SK-N-SH treated with all-trans-retinoic acid at 6 μM for 48 hours (cell line): ENCODE measurements around the gene PSMB5.

Experiments
- ISL1 ChIP-seq: fragments of 250-450 bp; sonication (Bioruptor Pico); IDR thresholded peaks from 2 replicates; pipeline ENCODE4 v2.1.2; 2022; ENCODE audit warnings: mild to moderate bottlenecking, moderate library complexity
- PPARA ChIP-seq: fragments of 250-450 bp; sonication (Bioruptor Pico); IDR thresholded peaks from 2 replicates; pipeline ENCODE4 v1.5.0; 2020; ENCODE audit warnings: mild to moderate bottlenecking, borderline replicate concordance
- RARB ChIP-seq: fragments of 250-450 bp; sonication (Bioruptor Pico); IDR thresholded peaks from 2 replicates; pipeline ENCODE4 v1.8.0; 2021; ENCODE audit warnings: mild to moderate bottlenecking, moderate library complexity
- SNAI2 ChIP-seq: fragments of 250-450 bp; sonication (Bioruptor Pico); IDR thresholded peaks from 2 replicates; pipeline ENCODE4 v1.5.0; 2020; ENCODE audit warnings: mild to moderate bottlenecking, moderate library complexity
- TOX ChIP-seq: fragments of 250-450 bp; sonication (Bioruptor Pico); IDR thresholded peaks from 2 replicates; pipeline ENCODE4 v1.8.0; 2021; ENCODE audit warnings: mild to moderate bottlenecking, moderate library complexity, borderline replicate concordance
- ZC3H10 ChIP-seq: fragments of 250-450 bp; sonication (Bioruptor Pico); IDR thresholded peaks from 2 replicates; pipeline ENCODE4 v1.5.1; 2021; ENCODE audit warnings: mild to moderate bottlenecking, moderate library complexity
- ZNF565 ChIP-seq: fragments of 450-650 bp; formaldehyde crosslinking; conservative IDR thresholded peaks from 2 replicates; pipeline ENCODE4 v1.5.0; 2020; ENCODE audit warnings: low read depth, mild to moderate bottlenecking, moderate library complexity
- ZNF8 ChIP-seq: fragments of 450-650 bp; formaldehyde crosslinking; IDR thresholded peaks from 2 replicates; pipeline ENCODE4 v1.5.0; 2020; ENCODE audit warnings: mild to moderate bottlenecking, moderate library complexity
- TF ChIP-seq, protein P1 (sequence below): fragments of 250-450 bp; sonication (Bioruptor Pico); IDR thresholded peaks from 2 replicates; pipeline ENCODE4 v1.8.0; 2020; ENCODE audit warnings: mild to moderate bottlenecking, moderate library complexity, borderline replicate concordance
- TF ChIP-seq, protein P2 (sequence below): fragments of 250-450 bp; sonication (Bioruptor Pico); IDR thresholded peaks from 2 replicates; pipeline ENCODE4 v1.5.1; 2020; ENCODE audit warnings: low read depth, mild to moderate bottlenecking, moderate library complexity
- TF ChIP-seq, protein P3 (sequence below): fragments of 250-450 bp; sonication (Bioruptor Pico); IDR thresholded peaks from 2 replicates; pipeline ENCODE4 v1.5.0; 2020; ENCODE audit warnings: mild to moderate bottlenecking, moderate library complexity
- TF ChIP-seq, protein P4 (sequence below): fragments of 250-450 bp; sonication (Bioruptor Pico); IDR thresholded peaks from 2 replicates; pipeline ENCODE4 v1.5.1; 2021; ENCODE audit warnings: mild to moderate bottlenecking, moderate library complexity

DNA sequence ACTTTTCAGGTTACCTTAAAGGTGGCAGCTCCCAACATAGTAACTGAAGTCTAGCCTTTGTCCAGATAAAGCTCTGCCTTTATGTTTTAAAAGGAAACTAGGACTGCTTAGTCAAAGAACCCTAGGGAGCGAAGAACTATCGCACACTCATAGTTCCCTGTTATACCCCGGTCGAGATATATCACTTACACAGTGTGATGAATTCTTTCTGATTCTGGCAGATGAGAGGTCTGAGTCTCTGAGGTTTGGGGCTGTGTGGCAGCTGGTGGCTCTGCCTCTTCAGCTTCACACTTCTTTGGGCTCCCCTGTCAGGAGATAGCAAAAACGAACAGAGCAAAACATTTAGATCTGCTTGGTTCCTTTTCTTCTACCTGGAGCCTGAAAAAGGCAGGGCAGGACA is 43.3 kb upstream of the PSMB5 start:
- TF ChIP-seq TOX (no peak), RARB (no peak), ISL1 (CRISPR knock-in tag) (no peak), ZNF8 (CRISPR knock-in tag) (no peak), SNAI2 (CRISPR knock-in tag) (no peak), PPARA (CRISPR knock-in tag) (no peak), ZC3H10 (CRISPR knock-in tag) (no peak), ZNF565 (CRISPR knock-in tag) (no peak)
- TF ChIP-seq, protein P1, sequence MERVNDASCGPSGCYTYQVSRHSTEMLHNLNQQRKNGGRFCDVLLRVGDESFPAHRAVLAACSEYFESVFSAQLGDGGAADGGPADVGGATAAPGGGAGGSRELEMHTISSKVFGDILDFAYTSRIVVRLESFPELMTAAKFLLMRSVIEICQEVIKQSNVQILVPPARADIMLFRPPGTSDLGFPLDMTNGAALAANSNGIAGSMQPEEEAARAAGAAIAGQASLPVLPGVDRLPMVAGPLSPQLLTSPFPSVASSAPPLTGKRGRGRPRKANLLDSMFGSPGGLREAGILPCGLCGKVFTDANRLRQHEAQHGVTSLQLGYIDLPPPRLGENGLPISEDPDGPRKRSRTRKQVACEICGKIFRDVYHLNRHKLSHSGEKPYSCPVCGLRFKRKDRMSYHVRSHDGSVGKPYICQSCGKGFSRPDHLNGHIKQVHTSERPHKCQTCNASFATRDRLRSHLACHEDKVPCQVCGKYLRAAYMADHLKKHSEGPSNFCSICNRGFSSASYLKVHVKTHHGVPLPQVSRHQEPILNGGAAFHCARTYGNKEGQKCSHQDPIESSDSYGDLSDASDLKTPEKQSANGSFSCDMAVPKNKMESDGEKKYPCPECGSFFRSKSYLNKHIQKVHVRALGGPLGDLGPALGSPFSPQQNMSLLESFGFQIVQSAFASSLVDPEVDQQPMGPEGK (CRISPR knock-in tag), result no peak
- TF ChIP-seq, protein P2, sequence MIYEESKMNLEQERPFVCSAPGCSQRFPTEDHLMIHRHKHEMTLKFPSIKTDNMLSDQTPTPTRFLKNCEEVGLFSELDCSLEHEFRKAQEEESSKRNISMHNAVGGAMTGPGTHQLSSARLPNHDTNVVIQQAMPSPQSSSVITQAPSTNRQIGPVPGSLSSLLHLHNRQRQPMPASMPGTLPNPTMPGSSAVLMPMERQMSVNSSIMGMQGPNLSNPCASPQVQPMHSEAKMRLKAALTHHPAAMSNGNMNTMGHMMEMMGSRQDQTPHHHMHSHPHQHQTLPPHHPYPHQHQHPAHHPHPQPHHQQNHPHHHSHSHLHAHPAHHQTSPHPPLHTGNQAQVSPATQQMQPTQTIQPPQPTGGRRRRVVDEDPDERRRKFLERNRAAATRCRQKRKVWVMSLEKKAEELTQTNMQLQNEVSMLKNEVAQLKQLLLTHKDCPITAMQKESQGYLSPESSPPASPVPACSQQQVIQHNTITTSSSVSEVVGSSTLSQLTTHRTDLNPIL (CRISPR knock-in tag), result no peak
- TF ChIP-seq, protein P3, sequence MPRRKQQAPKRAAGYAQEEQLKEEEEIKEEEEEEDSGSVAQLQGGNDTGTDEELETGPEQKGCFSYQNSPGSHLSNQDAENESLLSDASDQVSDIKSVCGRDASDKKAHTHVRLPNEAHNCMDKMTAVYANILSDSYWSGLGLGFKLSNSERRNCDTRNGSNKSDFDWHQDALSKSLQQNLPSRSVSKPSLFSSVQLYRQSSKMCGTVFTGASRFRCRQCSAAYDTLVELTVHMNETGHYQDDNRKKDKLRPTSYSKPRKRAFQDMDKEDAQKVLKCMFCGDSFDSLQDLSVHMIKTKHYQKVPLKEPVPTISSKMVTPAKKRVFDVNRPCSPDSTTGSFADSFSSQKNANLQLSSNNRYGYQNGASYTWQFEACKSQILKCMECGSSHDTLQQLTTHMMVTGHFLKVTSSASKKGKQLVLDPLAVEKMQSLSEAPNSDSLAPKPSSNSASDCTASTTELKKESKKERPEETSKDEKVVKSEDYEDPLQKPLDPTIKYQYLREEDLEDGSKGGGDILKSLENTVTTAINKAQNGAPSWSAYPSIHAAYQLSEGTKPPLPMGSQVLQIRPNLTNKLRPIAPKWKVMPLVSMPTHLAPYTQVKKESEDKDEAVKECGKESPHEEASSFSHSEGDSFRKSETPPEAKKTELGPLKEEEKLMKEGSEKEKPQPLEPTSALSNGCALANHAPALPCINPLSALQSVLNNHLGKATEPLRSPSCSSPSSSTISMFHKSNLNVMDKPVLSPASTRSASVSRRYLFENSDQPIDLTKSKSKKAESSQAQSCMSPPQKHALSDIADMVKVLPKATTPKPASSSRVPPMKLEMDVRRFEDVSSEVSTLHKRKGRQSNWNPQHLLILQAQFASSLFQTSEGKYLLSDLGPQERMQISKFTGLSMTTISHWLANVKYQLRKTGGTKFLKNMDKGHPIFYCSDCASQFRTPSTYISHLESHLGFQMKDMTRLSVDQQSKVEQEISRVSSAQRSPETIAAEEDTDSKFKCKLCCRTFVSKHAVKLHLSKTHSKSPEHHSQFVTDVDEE (CRISPR knock-in tag), result no peak
- TF ChIP-seq, protein P4, sequence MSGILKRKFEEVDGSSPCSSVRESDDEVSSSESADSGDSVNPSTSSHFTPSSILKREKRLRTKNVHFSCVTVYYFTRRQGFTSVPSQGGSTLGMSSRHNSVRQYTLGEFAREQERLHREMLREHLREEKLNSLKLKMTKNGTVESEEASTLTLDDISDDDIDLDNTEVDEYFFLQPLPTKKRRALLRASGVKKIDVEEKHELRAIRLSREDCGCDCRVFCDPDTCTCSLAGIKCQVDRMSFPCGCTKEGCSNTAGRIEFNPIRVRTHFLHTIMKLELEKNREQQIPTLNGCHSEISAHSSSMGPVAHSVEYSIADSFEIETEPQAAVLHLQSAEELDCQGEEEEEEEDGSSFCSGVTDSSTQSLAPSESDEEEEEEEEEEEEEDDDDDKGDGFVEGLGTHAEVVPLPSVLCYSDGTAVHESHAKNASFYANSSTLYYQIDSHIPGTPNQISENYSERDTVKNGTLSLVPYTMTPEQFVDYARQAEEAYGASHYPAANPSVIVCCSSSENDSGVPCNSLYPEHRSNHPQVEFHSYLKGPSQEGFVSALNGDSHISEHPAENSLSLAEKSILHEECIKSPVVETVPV, result no peak
